HG03196 (cell line): ENCODE results near the gene DEFB108B.
"Not testable (repeated sequence)": the region's sequence is repeated elsewhere in the genome, so short reads cannot be mapped to it uniquely, and the experiment has no call there.

ENCODE experiments used
- ATAC-seq: cut with Tn5 transposase; IDR thresholded peaks from one replicate; pipeline ENCODE4 v1.9.1; 2021; ENCODE audit not compliant: unreplicated experiment

The DEFB108B gene

GRCh38 chr11:71813481-71814355 lies 19.3 kb upstream of the DEFB108B start:
- ATAC-seq = not testable (repeated sequence)

GRCh38 chr11:71821539-71821938 lies 11.5 kb upstream of the DEFB108B start:
- not testable (repeated sequence) for ATAC-seq

GRCh38 chr11:71829247-71829646 lies 3.8 kb upstream of the DEFB108B start:
- ATAC-seq = not testable (repeated sequence)

GRCh38 chr11:71829686-71830085 lies 3.3 kb upstream of the DEFB108B start:
- ATAC-seq = not testable (repeated sequence)

GRCh38 chr11:71842720-71843119 lies 9.7 kb downstream of the DEFB108B start:
- not testable (repeated sequence) for ATAC-seq

- not testable (repeated sequence) for ATAC-seq
Observed at GRCh38 chr11:71843355-71843754, 10.4 kb downstream of the DEFB108B start.

- no peak for ATAC-seq
Observed at GRCh38 chr11:71843858-71844257, 10.9 kb downstream of the DEFB108B start.

- ATAC-seq = not testable (repeated sequence)
Observed at GRCh38 chr11:71853895-71854294, 20.9 kb downstream of the DEFB108B start.

GRCh38 chr11:71855880-71856279 lies 22.9 kb downstream of the DEFB108B start:
- ATAC-seq = not testable (repeated sequence)

GRCh38 chr11:71860835-71861234 lies 27.8 kb downstream of the DEFB108B start:
- ATAC-seq = not testable (repeated sequence)

GRCh38 chr11:71863978-71864627 lies 31.1 kb downstream of the DEFB108B start:
- ATAC-seq = not testable (repeated sequence)

- ATAC-seq = not testable (repeated sequence)
Observed at GRCh38 chr11:71867209-71867608, 34.2 kb downstream of the DEFB108B start.

GRCh38 chr11:71869931-71870330 lies 36.9 kb downstream of the DEFB108B start:
- ATAC-seq = not testable (repeated sequence)

GRCh38 chr11:71870661-71871060 lies 37.7 kb downstream of the DEFB108B start:
- not testable (repeated sequence) for ATAC-seq

- ATAC-seq = not testable (repeated sequence)
Observed at GRCh38 chr11:71876262-71876661, 43.3 kb downstream of the DEFB108B start.

- not testable (repeated sequence) for ATAC-seq
Observed at GRCh38 chr11:71878059-71878458, 45.1 kb downstream of the DEFB108B start, which contains the start of gene DEFB131B. TSS of gene DEFB131B (plus strand) at chr11:71878453. CDS start at chr11:71878453, 0 bp downstream.

GRCh38 chr11:71885806-71886205 lies 52.8 kb downstream of the DEFB108B start:
- not testable (repeated sequence) for ATAC-seq
